ENCODE measurements around the gene PRRG2.
A peak's percentile ranks its signal among the peaks of the same experiment; 100 is the strongest.

Gene PRRG2

GRCh38 chr19:49590071-49590970 is 9.2 kb downstream of the PRRG2 start:
- DNase-seq, result peak; percentile 90

GRCh38 chr19:49590971-49591730 is 10.0 kb downstream of the PRRG2 start, which contains the start of gene PRR12:
PRR12 (plus strand) TSS chr19:49591182; CDS start chr19:49591655, 473 bp downstream.
- peak; percentile 72 for DNase-seq

GRCh38 chr19:49591731-49592485 is 10.8 kb downstream of the PRRG2 start:
- DNase-seq, result peak; percentile 58

GRCh38 chr19:49592486-49593232 is 11.5 kb downstream of the PRRG2 start:
- no peak for DNase-seq

- peak; percentile 95 for DNase-seq
These were observed 12.4 kb downstream of the PRRG2 start for GRCh38 chr19:49593233-49594113.

GRCh38 chr19:49594157-49594992 is 13.3 kb downstream of the PRRG2 start:
- no peak for DNase-seq

- DNase-seq, result no peak
These were observed 14.1 kb downstream of the PRRG2 start for GRCh38 chr19:49594993-49595818.

- no peak for DNase-seq
These were observed 14.8 kb downstream of the PRRG2 start for GRCh38 chr19:49595819-49596404.

- no peak for DNase-seq
These were observed 15.3 kb downstream of the PRRG2 start for GRCh38 chr19:49596407-49596806.

GRCh38 chr19:49596954-49597702 is 16.0 kb downstream of the PRRG2 start:
- DNase-seq, result no peak

- DNase-seq, result no peak
These were observed 16.5 kb downstream of the PRRG2 start for GRCh38 chr19:49597703-49597974.

GRCh38 chr19:49599378-49600295 is 18.5 kb downstream of the PRRG2 start:
- no peak for DNase-seq

GRCh38 chr19:49601482-49602038 is 20.4 kb downstream of the PRRG2 start:
- DNase-seq, result no peak

- DNase-seq, result no peak
These were observed 21.7 kb downstream of the PRRG2 start for GRCh38 chr19:49602806-49603205.

GRCh38 chr19:49605605-49606004 is 24.5 kb downstream of the PRRG2 start:
- no peak for DNase-seq

- no peak for DNase-seq
These were observed 28.5 kb downstream of the PRRG2 start for GRCh38 chr19:49609499-49610092.

- DNase-seq, result no peak
These were observed 32.3 kb downstream of the PRRG2 start for GRCh38 chr19:49613374-49613773.

Data from activated naive CD4-positive, alpha-beta T cell treated with anti-CD3 and anti-CD28 coated beads, Interleukin-2, amount 50 U/mL, for 16 hours (primary cell).